Measurements from ENCODE around the gene HAPLN3.

Gene HAPLN3

GRCh38 chr15:88858934-88859333 lies 36.4 kb downstream of the HAPLN3 start:
- DNase-seq, result no peak

- no peak for DNase-seq
These were observed 42.9 kb downstream of the HAPLN3 start for GRCh38 chr15:88852476-88852875.

GRCh38 chr15:88849376-88850072 lies 45.8 kb downstream of the HAPLN3 start:
- no peak for DNase-seq

GRCh38 chr15:88848203-88848602 lies 47.1 kb downstream of the HAPLN3 start:
- DNase-seq, result no peak

- DNase-seq, result no peak
These were observed 48.2 kb downstream of the HAPLN3 start for GRCh38 chr15:88847144-88847543.

GRCh38 chr15:88845616-88846015 lies 49.7 kb downstream of the HAPLN3 start:
- DNase-seq, result no peak

GRCh38 chr15:88844749-88845386 lies 50.5 kb downstream of the HAPLN3 start:
- DNase-seq, result no peak

- no peak for DNase-seq
These were observed 52.0 kb downstream of the HAPLN3 start for GRCh38 chr15:88843334-88843733.

GRCh38 chr15:88842156-88842555 lies 53.2 kb downstream of the HAPLN3 start:
- no peak for DNase-seq

GRCh38 chr15:88841236-88841635 lies 54.1 kb downstream of the HAPLN3 start:
- DNase-seq, result no peak

GRCh38 chr15:88839961-88840360 lies 55.4 kb downstream of the HAPLN3 start:
- DNase-seq, result no peak

GRCh38 chr15:88839146-88839545 lies 56.2 kb downstream of the HAPLN3 start:
- DNase-seq, result no peak

- DNase-seq, result no peak
These were observed 56.7 kb downstream of the HAPLN3 start for GRCh38 chr15:88838667-88839066.

GRCh38 chr15:88835646-88836045 lies 59.7 kb downstream of the HAPLN3 start:
- no peak for DNase-seq

- DNase-seq, result no peak
These were observed 60.2 kb downstream of the HAPLN3 start for GRCh38 chr15:88835119-88835518.

GRCh38 chr15:88834211-88834812 lies 61.0 kb downstream of the HAPLN3 start:
- no peak for DNase-seq

GRCh38 chr15:88833731-88834100 lies 61.6 kb downstream of the HAPLN3 start:
- DNase-seq, result no peak

- no peak for DNase-seq
These were observed 62.3 kb downstream of the HAPLN3 start for GRCh38 chr15:88832820-88833730.

GRCh38 chr15:88830016-88830415 lies 65.3 kb downstream of the HAPLN3 start:
- no peak for DNase-seq

- DNase-seq, result no peak
These were observed 66.6 kb downstream of the HAPLN3 start for GRCh38 chr15:88828791-88829190.

All from GOT3 (cell line).